IMR-90 (cell line): ENCODE results near the gene DPP6. TPM values are rescaled to one million over a fixed set of nuclear protein-coding genes. Genes with fewer than 3 reads are reported as not detected.

Experiments used
- ATAC-seq: fragments of 200-7000 bp; cut with Tn5 transposase; 2 replicates; pipeline ENCODE4 v1.9.1; 2020; ENCODE audit warnings: low read depth, mild to moderate bottlenecking, moderate library complexity
- BruUV-seq: library from RNA; stranded (reverse); fragments of 400-500 nt; replicated peaks from 2 replicates; lab custom pipeline; 2021; lab: Mats Ljungman, UMichigan
- CTCF ChIA-PET: fragments of 300-600 bp; formaldehyde crosslinking; extraction: SDS; loops from one replicate; lab custom pipeline; 2021; ENCODE audit warnings: antibody characterized with exemption; lab: Yijun Ruan, JAX
- POLR2A ChIA-PET: fragments of 300-600 bp; sonication (Branson Sonifier 250); formaldehyde crosslinking; loops from one replicate; lab custom pipeline; 2022; ENCODE audit warnings: antibody characterized with exemption; ENCODE audit not compliant: unreplicated experiment; lab: Charles Lee
- DNase-seq: peaks from one replicate; pipeline ENCODE4 v3.0.0; 2013
- H2AFZ ChIP-seq: replicated peaks from 2 replicates; pipeline ENCODE3; 2013; ENCODE audit warnings: low read length, mild to moderate bottlenecking; ENCODE audit not compliant: poor library complexity
- H2AK5ac ChIP-seq: 2 replicates; pipeline ENCODE4 v1.6.1; 2013; ENCODE audit warnings: low read depth, low read length, inconsistent platforms
- H2AK9ac ChIP-seq: replicated peaks from 2 replicates; pipeline ENCODE3; 2013; ENCODE audit warnings: mild to moderate bottlenecking, low read depth, low read length, moderate library complexity; ENCODE audit not compliant: poor library complexity
- H2BK120ac ChIP-seq: 2 replicates; pipeline ENCODE4 v1.6.1; 2013; ENCODE audit warnings: low read depth, low read length, inconsistent platforms
- H2BK15ac ChIP-seq: 3 replicates; pipeline ENCODE4 v1.6.1; 2013; ENCODE audit warnings: low read depth, low read length, inconsistent platforms
- H2BK20ac ChIP-seq: 2 replicates; pipeline ENCODE4 v1.6.1; 2013; ENCODE audit warnings: low read depth, mild to moderate bottlenecking, inconsistent platforms, low read length, moderate library complexity
- H2BK5ac ChIP-seq: 2 replicates; pipeline ENCODE4 v1.6.1; 2013; ENCODE audit warnings: mild to moderate bottlenecking, low read depth, low read length, inconsistent platforms; ENCODE audit not compliant: poor library complexity, severe bottlenecking
- H3K14ac ChIP-seq: replicated peaks from 2 replicates; pipeline ENCODE4 v1.6.1; 2013; ENCODE audit warnings: low read depth, low read length, inconsistent platforms
- H3K18ac ChIP-seq: 2 replicates; pipeline ENCODE4 v1.6.1; 2013; ENCODE audit warnings: low read depth, low read length, control low read depth
- H3K23ac ChIP-seq: 2 replicates; pipeline ENCODE4 v1.6.1; 2013; ENCODE audit warnings: low read depth, low read length, inconsistent platforms
- H3K27ac ChIP-seq: 2 replicates; pipeline ENCODE4 v1.5.1; 2013; ENCODE audit warnings: mild to moderate bottlenecking, control low read depth, low read length; ENCODE audit not compliant: insufficient read depth
- H3K27me3 ChIP-seq: 2 replicates; pipeline ENCODE4 v1.6.1; 2013; ENCODE audit warnings: low read length; ENCODE audit not compliant: control insufficient read depth, insufficient read depth
- H3K36me3 ChIP-seq: 2 replicates; pipeline ENCODE4 v1.6.1; 2013; ENCODE audit warnings: low read length, mixed read lengths; ENCODE audit not compliant: control insufficient read depth, insufficient read depth
- H3K4ac ChIP-seq: 2 replicates; pipeline ENCODE4 v1.6.1; 2013; ENCODE audit warnings: low read depth, low read length, inconsistent platforms
- H3K4me1 ChIP-seq: 2 replicates; pipeline ENCODE4 v1.6.1; 2013; ENCODE audit warnings: low read length, mixed read lengths; ENCODE audit not compliant: control insufficient read depth, insufficient read depth
- H3K4me2 ChIP-seq: 2 replicates; pipeline ENCODE4 v1.6.1; 2013; ENCODE audit warnings: low read depth, mild to moderate bottlenecking, control low read depth, low read length, moderate library complexity
- H3K4me3 ChIP-seq: 2 replicates; pipeline ENCODE4 v1.5.1; 2013; ENCODE audit warnings: low read depth, mild to moderate bottlenecking, control low read depth, low read length, moderate library complexity; ENCODE audit not compliant: insufficient read depth
- H3K56ac ChIP-seq: 2 replicates; pipeline ENCODE4 v1.6.1; 2013; ENCODE audit warnings: low read length, inconsistent platforms; ENCODE audit not compliant: insufficient read depth; ENCODE audit errors: extremely low read depth
- H3K79me1 ChIP-seq, 2 experiments: 2 replicates each; pipeline ENCODE4 v1.6.1; 2013; ENCODE audit warnings: low read length in 2 of 2, inconsistent platforms in 1 of 2, low read depth in 1 of 2
- H3K9ac ChIP-seq: 2 replicates; pipeline ENCODE4 v1.6.1; 2013; ENCODE audit warnings: low read depth, low read length, control low read depth
- H3K9me1 ChIP-seq: 2 replicates; pipeline ENCODE4 v1.6.1; 2013; ENCODE audit warnings: low read length, inconsistent platforms; ENCODE audit not compliant: insufficient read depth
- H3K9me3 ChIP-seq: 2 replicates; pipeline ENCODE4 v1.6.1; 2013; ENCODE audit warnings: low read length; ENCODE audit not compliant: control insufficient read depth, insufficient read depth
- H4K20me1 ChIP-seq: 2 replicates; pipeline ENCODE4 v1.6.1; 2013; ENCODE audit warnings: low read length, inconsistent platforms; ENCODE audit not compliant: insufficient read depth
- H4K5ac ChIP-seq: 2 replicates; pipeline ENCODE4 v1.6.1; 2013; ENCODE audit warnings: mild to moderate bottlenecking, low read depth, low read length, control low read depth
- H4K8ac ChIP-seq, 2 experiments: 2 replicates each; pipeline ENCODE4 v1.6.1; 2013; ENCODE audit warnings: low read depth in 2 of 2, low read length in 2 of 2, control low read depth in 1 of 2, inconsistent platforms in 1 of 2
- H4K91ac ChIP-seq: 2 replicates; pipeline ENCODE4 v1.6.1; 2013; ENCODE audit warnings: low read depth, low read length, inconsistent platforms; ENCODE audit not compliant: insufficient read depth
- CHD1 ChIP-seq: IDR thresholded peaks from 2 replicates; pipeline ENCODE4 v1.6.1; 2012; ENCODE audit warnings: low read depth, low read length, improper control_type of control experiment
- MAFK ChIP-seq: IDR thresholded peaks from 2 replicates; pipeline ENCODE4 v1.6.1; 2012; ENCODE audit warnings: low read depth, low read length, improper control_type of control experiment
- WGBS, 2 experiments: methylation state at CpG; one replicate each; pipeline versions ENCODE4 v1.1.5 to v1.1.7; 2013; ENCODE audit warnings: missing lambda C conversion rate in 2 of 2; ENCODE audit not compliant: insufficient read length in 1 of 2; ENCODE audit errors: extremely low coverage in 2 of 2; 5-methylcytosine and 5-hydroxymethylcytosine counted together
- dilution Hi-C: fragments of 300-500 bp; cut with HindIII; formaldehyde crosslinking; loops from one replicate; pipeline ENCODE4 v1.14.3; 2018; ENCODE audit warnings: low sequenced_read_pairs; ENCODE audit not compliant: unreplicated experiment
- in situ Hi-C: fragments of 300-500 bp; cut with MboI; formaldehyde crosslinking; loops from 3 replicates; pipeline ENCODE4 v1.14.3; 2019; ENCODE audit warnings: low sequenced_read_pairs, inconsistent platforms, mixed read lengths
- intact Hi-C: fragments of 100-400 bp; cut with micrococcal nuclease; formaldehyde crosslinking; loops from 2 replicates; pipeline ENCODE4 v1.10.0; 2022
- polyA plus RNA-seq, 3 experiments: library from polyadenylated mRNA; depleted of rRNA; stranded (reverse); fragments of >200 nt; gene quantifications; 2 replicates each; pipeline ENCODE4 v1.2.3, GENCODE V29; 2012; ENCODE audit warnings: low replicate concordance in 1 of 3
- total RNA-seq: library from RNA; depleted of rRNA; stranded (reverse); fragments of >200 nt; gene quantifications from 2 replicates; pipeline ENCODE4 v1.2.3, GENCODE V29; 2012

Gene DPP6
- total and polyA plus RNA-seq, 2 of the 4 experiments (the other 2 are of a cell fraction), result not detected

- peak; percentile 82 for TF ChIP-seq MAFK
- TF ChIP-seq CHD1, result no peak
- no peak overlapping the region for H3K4ac ChIP-seq
- no peak overlapping the region for H3K4me2 ChIP-seq
- H2BK5ac ChIP-seq, result no peak overlapping the region
- dilution Hi-C loops, result no loop called here
- no peak overlapping the region for H4K5ac ChIP-seq
- no peaks in the 10 kb centered on the region for H3K9me1 ChIP-seq
- H3K27ac ChIP-seq, result no peak overlapping the region
- ChIA-PET CTCF (no interaction called here), POLR2A (no interaction called here)
- H2AK5ac ChIP-seq, result no peak overlapping the region
- no peak overlapping the region for H2AK9ac ChIP-seq
- H4K20me1 ChIP-seq, result no peaks in the 10 kb centered on the region
- H3K23ac ChIP-seq, result no peak overlapping the region
- H4K8ac ChIP-seq, result no peak overlapping the region
- no peak overlapping the region for H3K4me3 ChIP-seq
- H3K9ac ChIP-seq, result no peak overlapping the region
- no peak overlapping the region for H2BK15ac ChIP-seq
- no peak overlapping the region for H3K56ac ChIP-seq
- intact Hi-C loops, result no loop called here
- no peak overlapping the region for H4K91ac ChIP-seq
- DNase-seq, result no peak
- no peak overlapping the region for H3K14ac ChIP-seq
- no CpG with 5 or more reads among the region's 2 CpGs for WGBS, 2 experiments
- no peak overlapping the region for H3K18ac ChIP-seq
- H2BK120ac ChIP-seq, result no peak overlapping the region
- BruUV-seq, result no TSS peak
- in situ Hi-C loops, result no loop called here
- no peak overlapping the region for H2BK20ac ChIP-seq
- no peak for ATAC-seq
- no peaks in the 10 kb centered on the region for H3K79me1 ChIP-seq
- no peaks in the 10 kb centered on the region for H3K36me3 ChIP-seq
- H3K9me3 ChIP-seq, result peaks cover 20% of the 10 kb centered on the region
- no peaks in the 10 kb centered on the region for H3K27me3 ChIP-seq
- H2AFZ ChIP-seq, result no peak overlapping the region
- H3K4me1 ChIP-seq, result no peaks in the 10 kb centered on the region
Observed at GRCh38 chr7:154188330-154188729, 136.1 kb downstream of the DPP6 start.
